Body of pancreas (tissue), 4 donors: ENCODE results near the gene CYP11A1.

ENCODE experiments used
- CTCF ChIP-seq, 7 experiments: fragments of 450-650 bp in 4 of 7; fragments of 200-600 bp in 3 of 7; sonication (generic) in 3 of 7; IDR thresholded peaks; one replicate each; pipeline ENCODE4 v1.5.1; 2016 to 2019; ENCODE audit warnings: antibody characterized with exemption in 7 of 7
- POLR2A ChIP-seq, 3 donors: fragments of 450-650 bp; IDR thresholded peaks; one replicate each; pipeline ENCODE4 v1.6.1; 2016; ENCODE audit warnings: antibody characterized with exemption in 3 of 3, mild to moderate bottlenecking in 2 of 3

GRCh38 chr15:74392902-74393301 is 25.5 kb upstream of the CYP11A1 start:
- no peak for TF ChIP-seq CTCF (IDR thresholded peaks at IDR 0.05)
- TF ChIP-seq POLR2A (IDR thresholded peaks at IDR 0.05): no peak
